Stomach smooth muscle (tissue), 2 donors: ENCODE results near the gene PEX11G.
A peak's percentile ranks its signal among the peaks of the same experiment; 100 is the strongest.

Source experiments
- H3K27ac ChIP-seq: one replicate; pipeline ENCODE4 v1.7.0; 2013; ENCODE audit warnings: mild to moderate bottlenecking, low read length, inconsistent platforms
- H3K27me3 ChIP-seq, 2 donors: one replicate each; pipeline ENCODE4 v1.7.0; 2013; ENCODE audit warnings: low read length in 2 of 2; ENCODE audit not compliant: insufficient read depth in 2 of 2, control insufficient read depth in 1 of 2
- H3K36me3 ChIP-seq, 2 donors: one replicate each; pipeline ENCODE4 v1.7.0; 2013; ENCODE audit warnings: low read length in 2 of 2; ENCODE audit not compliant: control insufficient read depth in 2 of 2, insufficient read depth in 2 of 2
- H3K4me1 ChIP-seq: one replicate; pipeline ENCODE4 v1.7.0; 2013; ENCODE audit warnings: low read length; ENCODE audit not compliant: control insufficient read depth, insufficient read depth
- H3K4me3 ChIP-seq, 2 donors: one replicate each; pipeline ENCODE4 v1.7.0; 2013; ENCODE audit warnings: low read length in 2 of 2
- H3K9ac ChIP-seq, 2 donors: one replicate each; pipeline ENCODE4 v1.7.0; 2013; ENCODE audit warnings: low read length in 2 of 2, mild to moderate bottlenecking in 1 of 2
- H3K9me3 ChIP-seq, 2 donors: one replicate each; pipeline ENCODE4 v1.7.0; 2013; ENCODE audit warnings: low read length in 2 of 2; ENCODE audit not compliant: control insufficient read depth in 2 of 2
- donor health status: healthy.
- donor health status: Pancreatic carcinoma.

Gene PEX11G

GRCh38 chr19:7506385-7507328 lies 17.8 kb upstream of the PEX11G start:
- H3K27me3 ChIP-seq, result peaks cover 8 to 12% of the 10 kb centered on the region in 2 donors
- H3K4me1 ChIP-seq, result peaks cover 2% of the 10 kb centered on the region
- H3K4me3 ChIP-seq, result no peak overlapping the region
- no peaks in the 10 kb centered on the region for H3K9me3 ChIP-seq
- no peaks in the 10 kb centered on the region for H3K36me3 ChIP-seq
- H3K27ac ChIP-seq, result no peak overlapping the region
- no peak overlapping the region for H3K9ac ChIP-seq

- H3K36me3 ChIP-seq, result no peaks in the 10 kb centered on the region
- H3K9me3 ChIP-seq, result no peaks in the 10 kb centered on the region
- peaks cover 9% of the 10 kb centered on the region for H3K4me1 ChIP-seq
- H3K9ac ChIP-seq, result no peak overlapping the region
- peak overlapping the region in 1 of 2 donors; percentile 29 for H3K4me3 ChIP-seq
- H3K27ac ChIP-seq, result no peak overlapping the region
- peaks cover 11 to 12% of the 10 kb centered on the region in 2 donors for H3K27me3 ChIP-seq
Observed at GRCh38 chr19:7505682-7506384, 17.0 kb upstream of the PEX11G start.

GRCh38 chr19:7505288-7505681 lies 16.4 kb upstream of the PEX11G start:
- Histone ChIP-seq H3K27me3 (peaks cover 12 to 14% of the 10 kb centered on the region in 2 donors), H3K27ac (no peak overlapping the region), H3K36me3 (no peaks in the 10 kb centered on the region), H3K4me3 (no peak overlapping the region), H3K9me3 (no peaks in the 10 kb centered on the region), H3K9ac (no peak overlapping the region), H3K4me1 (peaks cover 13% of the 10 kb centered on the region)

- Histone ChIP-seq H3K9me3 (no peaks in the 10 kb centered on the region), H3K9ac (no peak overlapping the region), H3K4me1 (peaks cover 13% of the 10 kb centered on the region), H3K27ac (no peak overlapping the region), H3K4me3 (no peak overlapping the region), H3K36me3 (no peaks in the 10 kb centered on the region), H3K27me3 (peaks cover 12 to 14% of the 10 kb centered on the region in 2 donors)
Observed at GRCh38 chr19:7504684-7505083, 15.8 kb upstream of the PEX11G start.

GRCh38 chr19:7502552-7502951 lies 13.7 kb upstream of the PEX11G start:
- Histone ChIP-seq H3K4me1 (peaks cover 13% of the 10 kb centered on the region), H3K27ac (no peak overlapping the region), H3K9ac (no peak overlapping the region), H3K4me3 (no peak overlapping the region), H3K27me3 (peaks cover 12 to 14% of the 10 kb centered on the region in 2 donors), H3K9me3 (no peaks in the 10 kb centered on the region), H3K36me3 (no peaks in the 10 kb centered on the region)

DNA sequence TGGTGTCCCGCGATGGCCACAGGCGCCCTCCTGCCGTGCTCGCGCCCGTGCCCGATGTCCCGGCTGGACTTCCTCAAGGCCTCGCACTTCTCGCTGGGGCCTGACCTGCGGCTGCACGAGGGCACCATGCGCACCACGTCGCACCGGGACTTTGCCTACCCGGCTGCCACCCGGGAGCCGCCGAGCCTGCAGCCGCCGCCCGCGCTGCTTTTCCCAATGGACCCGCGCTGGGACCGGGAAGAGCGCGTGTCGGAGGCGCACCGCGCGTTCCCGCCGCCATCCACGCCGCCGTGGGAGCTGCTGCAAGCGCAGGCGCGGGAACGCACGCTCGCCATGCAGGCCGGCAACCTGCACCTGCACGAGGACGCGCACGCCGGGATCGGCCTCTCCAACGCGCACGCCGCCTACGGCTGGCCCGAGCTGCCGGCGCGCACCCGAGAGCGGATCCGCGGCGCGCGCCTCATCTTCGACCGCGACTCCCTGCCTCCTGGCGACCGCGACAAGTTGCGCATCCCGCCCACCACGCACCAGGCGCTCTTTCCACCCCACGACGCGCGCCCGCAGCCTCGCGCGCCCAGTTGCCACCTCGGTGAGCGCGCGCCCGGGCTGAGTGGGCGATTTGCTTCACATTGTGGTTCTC lies 12.1 kb upstream of the PEX11G start:
- Histone ChIP-seq H3K27ac (no peak overlapping the region), H3K4me3 (peak overlapping the region; percentile 59 to 72), H3K36me3 (no peaks in the 10 kb centered on the region), H3K4me1 (peaks cover 13% of the 10 kb centered on the region), H3K9me3 (no peaks in the 10 kb centered on the region), H3K9ac (no peak overlapping the region), H3K27me3 (peaks cover 12 to 14% of the 10 kb centered on the region in 2 donors)

DNA sequence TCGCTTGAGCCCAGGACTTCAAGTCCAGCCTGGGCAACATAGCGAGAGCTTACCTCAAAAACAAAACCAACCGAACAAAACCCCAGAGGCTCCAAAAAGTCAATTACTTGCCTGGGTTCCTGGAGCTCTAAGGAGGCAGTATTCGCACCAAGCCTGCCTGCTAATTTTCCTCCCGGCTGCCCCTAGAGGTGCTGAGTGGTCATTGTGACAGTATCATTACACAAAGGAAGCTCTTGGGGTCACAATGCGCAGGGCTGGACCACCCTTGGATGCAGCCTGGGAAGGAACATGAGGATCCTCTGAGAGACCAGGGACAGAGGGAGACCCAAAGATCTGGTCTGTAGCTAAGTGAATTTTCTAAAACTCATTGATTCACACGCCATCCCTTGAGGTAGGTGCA lies 8.5 kb upstream of the PEX11G start:
- H3K4me1 ChIP-seq, result peaks cover 17% of the 10 kb centered on the region
- H3K4me3 ChIP-seq, result no peak overlapping the region
- H3K27ac ChIP-seq, result no peak overlapping the region
- no peaks in the 10 kb centered on the region for H3K9me3 ChIP-seq
- H3K9ac ChIP-seq, result no peak overlapping the region
- H3K27me3 ChIP-seq, result peaks cover under 1 to 7% of the 10 kb centered on the region in 2 donors
- H3K36me3 ChIP-seq, result no peaks in the 10 kb centered on the region

DNA sequence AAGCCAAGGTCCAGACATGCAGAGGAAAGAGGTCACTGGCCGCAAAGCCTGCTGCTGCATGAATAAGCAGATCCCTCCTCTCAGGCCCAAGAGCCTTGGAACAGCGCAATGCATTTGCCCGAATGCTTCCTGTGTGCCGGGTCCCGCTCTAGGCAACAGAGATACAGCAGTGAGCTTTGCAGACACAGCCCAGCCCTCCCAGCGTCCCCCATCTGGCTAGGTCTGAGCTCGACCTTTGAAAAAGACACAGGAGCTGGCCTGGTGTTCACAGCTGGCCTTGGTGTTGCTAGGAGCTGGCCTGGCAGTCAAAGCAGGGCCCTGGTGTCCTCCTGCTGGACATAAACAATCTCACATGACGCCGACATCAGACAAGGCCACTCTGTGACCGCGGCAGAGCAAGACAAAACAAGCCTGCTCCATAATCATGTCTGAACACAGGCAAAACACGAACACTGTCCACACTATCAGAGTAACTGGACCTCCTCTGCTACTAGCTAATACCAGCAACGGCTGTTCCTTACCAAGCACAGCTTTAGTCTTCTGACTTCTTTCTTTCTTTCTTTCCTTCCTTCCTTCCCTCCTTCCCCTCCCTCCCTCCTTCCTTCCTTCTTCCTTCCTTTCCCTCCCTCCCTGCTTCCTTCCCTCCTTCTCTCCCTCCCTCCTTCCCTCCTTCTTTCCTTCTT lies 5.7 kb upstream of the PEX11G start:
- no peaks in the 10 kb centered on the region for H3K9me3 ChIP-seq
- no peaks in the 10 kb centered on the region for H3K36me3 ChIP-seq
- H3K4me3 ChIP-seq, result peak overlapping the region in 1 of 2 donors; percentile 22
- H3K9ac ChIP-seq, result peak overlapping the region in 1 of 2 donors; percentile 42
- no peaks in the 10 kb centered on the region for H3K27me3 ChIP-seq
- peak overlapping the region; percentile 41 for H3K27ac ChIP-seq
- peaks cover 6% of the 10 kb centered on the region for H3K4me1 ChIP-seq

DNA sequence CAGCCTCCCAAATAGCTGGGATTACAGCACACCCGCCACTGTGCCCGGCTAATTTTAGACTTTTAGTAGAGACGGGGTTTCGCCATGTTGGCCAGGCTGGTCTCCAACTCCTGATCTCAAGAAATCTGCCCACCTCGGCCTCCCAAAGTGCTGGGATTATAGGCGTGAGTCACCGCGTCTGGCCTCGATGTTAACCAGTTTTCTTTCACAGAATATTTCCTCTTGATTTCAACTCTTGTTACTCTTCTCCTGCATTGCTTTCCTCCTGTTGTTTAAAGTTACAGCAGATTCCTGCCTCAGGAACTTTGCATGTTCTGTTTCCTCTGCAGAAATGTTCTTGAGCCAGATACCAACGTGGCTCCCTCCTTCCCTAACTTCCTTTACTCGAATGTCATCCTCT lies 3.7 kb upstream of the PEX11G start:
- H3K9me3 ChIP-seq, result no peaks in the 10 kb centered on the region

GRCh38 chr19:7492142-7492541 lies 3.3 kb upstream of the PEX11G start:
- Histone ChIP-seq H3K36me3 (no peaks in the 10 kb centered on the region), H3K4me1 (peaks cover 14% of the 10 kb centered on the region), H3K9me3 (no peaks in the 10 kb centered on the region), H3K27ac (no peak overlapping the region), H3K9ac (no peak overlapping the region), H3K4me3 (no peak overlapping the region), H3K27me3 (no peaks in the 10 kb centered on the region)

More for the DNA sequence above, 3.7 kb upstream of the PEX11G start:
- H3K27me3 ChIP-seq, result no peaks in the 10 kb centered on the region
- peaks cover 14% of the 10 kb centered on the region for H3K4me1 ChIP-seq
- H3K9ac ChIP-seq, result no peak overlapping the region
- no peak overlapping the region for H3K27ac ChIP-seq
- no peaks in the 10 kb centered on the region for H3K36me3 ChIP-seq
- H3K4me3 ChIP-seq, result no peak overlapping the region
